ENCODE measurements around the gene TMEM253.
A peak's percentile ranks its signal among the peaks of the same experiment; 100 is the strongest.

Gene TMEM253

DNA sequence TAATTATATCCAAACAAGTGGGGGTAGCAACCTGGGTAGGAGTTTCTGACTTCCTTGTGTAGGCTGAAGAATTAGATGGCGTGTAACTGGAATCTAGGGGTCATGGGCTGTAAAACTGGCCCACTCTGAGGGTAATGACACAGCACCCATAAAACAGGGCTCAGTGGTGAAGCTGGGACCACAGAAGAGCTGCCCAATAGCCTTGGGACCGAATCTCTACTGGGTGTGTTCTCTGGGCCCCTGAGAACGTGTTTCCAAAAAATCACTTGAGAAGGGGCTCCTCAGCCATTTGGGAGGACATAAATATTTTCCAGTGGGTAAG lies 39.6 kb upstream of the TMEM253 start:
- no peak overlapping the region for H3K9ac ChIP-seq (ENCODE audit: low read depth, low read length)
- H3K27ac ChIP-seq (ENCODE audit: low read length), result no peak overlapping the region
- no peaks in the 10 kb centered on the region for H3K36me3 ChIP-seq (ENCODE audit: insufficient read depth, low read depth, low read length)
- H3K9me3 ChIP-seq (ENCODE audit: insufficient read depth, low read depth, low read length), result no peaks in the 10 kb centered on the region
- H3K4me1 ChIP-seq (ENCODE audit: insufficient read depth, low read length), result peaks cover 8% of the 10 kb centered on the region; the same call in 1 of the 2 replicates
- H3K27me3 ChIP-seq (ENCODE audit: insufficient read depth, low read length), result no peaks in the 10 kb centered on the region
- H3K4me3 ChIP-seq (ENCODE audit: low read length), result no peak overlapping the region

DNA sequence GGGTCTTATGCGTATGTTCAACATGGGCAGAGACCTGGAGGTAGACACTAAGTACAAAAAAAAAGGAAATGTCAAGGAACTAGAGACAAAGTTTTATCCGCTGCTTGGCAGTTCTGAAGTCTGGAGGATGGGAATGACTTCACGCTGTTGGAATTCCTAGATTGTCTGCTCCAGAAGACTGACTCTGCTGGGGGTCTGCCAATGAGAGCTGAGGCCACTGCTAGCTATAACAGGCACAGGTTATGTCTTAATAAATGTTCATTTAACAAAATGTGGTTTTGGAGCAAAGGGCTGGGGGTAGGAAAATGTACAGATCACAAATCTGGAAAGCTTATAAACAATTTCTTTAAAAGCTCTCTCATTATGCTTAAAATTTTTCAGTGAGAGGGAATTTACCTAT lies 37.4 kb upstream of the TMEM253 start:
- Histone ChIP-seq H3K9ac (ENCODE audit: low read depth, low read length) (no peak overlapping the region), H3K36me3 (ENCODE audit: insufficient read depth, low read depth, low read length) (no peaks in the 10 kb centered on the region), H3K27me3 (ENCODE audit: insufficient read depth, low read length) (peaks cover 12% of the 10 kb centered on the region), H3K4me3 (ENCODE audit: low read length) (no peak overlapping the region), H3K4me1 (ENCODE audit: insufficient read depth, low read length) (peaks cover 11% of the 10 kb centered on the region; the same call in 1 of the 2 replicates), H3K27ac (ENCODE audit: low read length) (no peak overlapping the region), H3K9me3 (ENCODE audit: insufficient read depth, low read depth, low read length) (no peaks in the 10 kb centered on the region)

DNA sequence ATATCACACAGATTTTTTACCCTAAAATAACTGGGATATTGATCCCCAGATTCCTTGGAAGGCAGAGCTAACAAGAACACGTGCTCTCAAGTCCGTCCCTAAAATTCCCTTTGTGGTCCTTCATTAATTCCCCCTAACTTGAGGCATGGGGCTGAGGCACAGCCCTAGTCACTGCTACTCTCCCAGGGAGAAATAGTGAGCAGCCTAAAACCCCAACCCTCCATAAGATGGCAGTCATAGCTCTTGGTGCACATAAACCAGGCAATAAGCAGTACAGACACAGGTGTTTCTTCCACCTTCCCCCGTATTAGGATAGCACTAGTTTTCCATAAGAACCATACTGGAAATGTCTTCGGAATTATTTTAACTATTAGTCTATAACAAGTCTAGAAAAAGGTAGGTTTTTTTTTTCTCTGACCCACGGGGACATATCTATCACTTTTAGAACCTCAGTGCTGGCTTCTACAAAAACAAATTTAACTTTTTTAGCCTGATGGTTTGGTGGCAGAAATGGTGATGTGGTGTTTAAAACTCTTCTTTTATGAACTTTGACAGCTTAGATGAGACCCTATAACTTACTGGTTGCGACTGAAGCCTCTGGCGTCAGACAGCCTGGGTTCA lies 33.9 kb upstream of the TMEM253 start:
- no peak overlapping the region for H3K27ac ChIP-seq (ENCODE audit: low read length)
- no peak overlapping the region for H3K4me3 ChIP-seq (ENCODE audit: low read length)
- H3K9ac ChIP-seq (ENCODE audit: low read depth, low read length), result no peak overlapping the region
- H3K36me3 ChIP-seq (ENCODE audit: insufficient read depth, low read depth, low read length), result no peaks in the 10 kb centered on the region
- no peaks in the 10 kb centered on the region for H3K9me3 ChIP-seq (ENCODE audit: insufficient read depth, low read depth, low read length)
- H3K4me1 ChIP-seq (ENCODE audit: insufficient read depth, low read length), result peaks cover 11% of the 10 kb centered on the region; the same call in 1 of the 2 replicates
- H3K27me3 ChIP-seq (ENCODE audit: insufficient read depth, low read length), result peaks cover 21% of the 10 kb centered on the region

DNA sequence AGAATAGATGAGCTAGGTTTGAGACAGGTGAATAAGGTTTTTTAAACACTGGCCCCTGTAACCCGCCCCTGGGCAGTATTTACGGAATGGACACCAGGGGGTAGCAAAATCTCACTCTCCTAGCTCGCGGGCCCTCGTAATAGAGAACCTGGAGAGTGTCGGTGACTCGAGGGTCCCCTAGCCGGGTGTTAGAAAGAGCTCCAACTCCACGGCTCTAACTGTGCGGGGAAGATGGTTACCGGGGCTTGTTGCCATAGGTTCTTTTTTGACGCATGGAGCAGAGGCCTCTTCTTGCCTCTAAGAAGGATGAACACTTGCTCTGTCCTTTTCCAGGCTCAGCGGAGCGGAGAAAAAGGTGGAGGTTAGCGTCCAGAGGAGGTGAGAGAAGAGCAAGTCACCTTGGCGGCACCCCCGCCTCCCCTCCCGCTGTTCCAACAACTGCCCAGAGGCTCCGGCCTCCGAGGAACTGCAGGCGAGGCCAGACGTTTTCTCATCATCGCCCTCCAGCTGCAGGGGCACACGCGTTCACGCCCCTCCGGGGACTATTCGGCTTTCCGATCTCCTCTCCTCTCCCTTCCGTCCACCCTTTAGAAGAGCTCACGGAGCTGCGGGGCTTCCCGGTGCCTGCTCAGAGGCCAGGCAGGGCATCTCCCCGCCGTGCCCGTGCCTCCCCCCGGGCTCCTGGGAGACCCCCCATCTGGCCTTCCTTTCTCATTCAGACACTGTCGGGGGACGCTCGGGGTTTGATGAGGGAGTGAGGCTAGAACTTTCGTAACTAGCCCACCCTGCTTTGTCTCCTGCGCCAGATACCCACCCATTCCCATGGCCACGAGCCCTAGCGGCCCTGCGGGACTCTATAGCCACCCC lies 32.1 kb upstream of the TMEM253 start:
- Histone ChIP-seq H3K9me3 (ENCODE audit: insufficient read depth, low read depth, low read length) (no peaks in the 10 kb centered on the region), H3K4me3 (ENCODE audit: low read length) (peak overlapping the region; percentile 94), H3K36me3 (ENCODE audit: insufficient read depth, low read depth, low read length) (peaks cover 15% of the 10 kb centered on the region), H3K27me3 (ENCODE audit: insufficient read depth, low read length) (peaks cover 21% of the 10 kb centered on the region), H3K4me1 (ENCODE audit: insufficient read depth, low read length) (peaks cover 10% of the 10 kb centered on the region), H3K9ac (ENCODE audit: low read depth, low read length) (peak overlapping the region; percentile 94; the same call in 1 of the 2 replicates), H3K27ac (ENCODE audit: low read length) (peak overlapping the region; percentile 76)

DNA sequence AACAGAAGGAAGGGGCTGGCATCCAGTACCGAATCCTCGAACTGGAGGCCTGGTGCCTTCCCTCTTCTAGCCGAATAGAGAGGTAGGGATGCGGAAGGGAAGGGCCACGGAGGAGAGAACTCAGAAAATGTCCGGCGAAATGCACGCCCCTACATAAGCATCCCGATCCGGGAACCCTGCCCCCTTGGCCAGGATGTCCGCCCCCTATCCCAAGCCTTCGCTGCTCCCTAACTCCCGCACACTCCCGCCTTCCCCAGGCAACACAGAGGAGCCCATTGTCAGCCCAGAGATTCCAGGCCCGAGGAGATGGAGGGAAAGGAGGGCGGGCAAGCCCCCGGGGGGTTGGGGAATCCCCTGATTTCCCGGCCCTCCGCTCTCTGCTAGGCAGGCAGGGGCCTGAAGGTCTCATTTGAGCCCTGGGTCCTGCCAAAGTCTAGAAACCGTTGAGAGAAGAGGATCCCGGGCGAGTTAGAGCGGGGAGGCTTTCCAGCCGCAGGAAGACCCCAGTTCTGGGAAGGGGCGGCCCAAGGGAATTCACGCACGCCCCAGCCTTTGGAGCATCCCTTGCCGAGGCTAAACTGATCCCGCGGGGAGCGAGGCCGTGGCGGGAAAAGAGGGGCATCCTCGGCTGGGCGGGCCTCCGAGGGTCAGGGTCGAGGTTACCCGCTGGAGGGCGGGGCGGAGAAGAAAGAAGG lies 31.3 kb upstream of the TMEM253 start:
- Histone ChIP-seq H3K9me3 (ENCODE audit: insufficient read depth, low read depth, low read length) (no peaks in the 10 kb centered on the region), H3K36me3 (ENCODE audit: insufficient read depth, low read depth, low read length) (peaks cover 23% of the 10 kb centered on the region), H3K27me3 (ENCODE audit: insufficient read depth, low read length) (peaks cover 21% of the 10 kb centered on the region), H3K27ac (ENCODE audit: low read length) (peak overlapping the region; percentile 76), H3K9ac (ENCODE audit: low read depth, low read length) (peak overlapping the region; percentile 94; the same call in 1 of the 2 replicates), H3K4me3 (ENCODE audit: low read length) (peak overlapping the region; percentile 94), H3K4me1 (ENCODE audit: insufficient read depth, low read length) (peaks cover 8% of the 10 kb centered on the region)

DNA sequence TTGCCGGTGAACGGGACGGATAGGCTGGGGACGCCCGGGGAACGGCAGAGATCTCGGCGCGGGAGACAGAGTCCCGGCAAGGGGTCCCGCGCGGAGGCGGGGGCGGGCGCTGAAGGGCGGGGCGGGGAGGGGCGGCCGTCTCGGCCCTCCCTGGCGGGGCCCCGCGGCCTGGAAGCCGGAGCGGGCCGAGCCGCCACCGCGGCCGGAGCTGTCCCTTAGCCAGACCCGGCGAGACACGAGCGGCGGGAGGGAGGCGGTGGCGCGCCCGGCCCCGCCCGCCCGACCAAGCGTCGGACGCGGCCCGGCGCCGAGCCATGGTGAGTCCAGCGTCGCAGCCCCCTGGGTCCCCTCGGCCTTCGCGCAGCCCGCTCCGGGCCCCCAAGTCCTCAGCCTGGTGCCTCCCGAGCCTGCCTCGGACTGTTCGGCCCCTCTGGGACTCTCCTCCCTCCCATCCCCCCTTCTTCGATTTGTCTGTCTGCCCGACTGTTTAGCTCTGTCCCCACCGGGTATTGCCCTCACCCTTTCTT lies 30.7 kb upstream of the TMEM253 start, which contains the start of gene ARHGEF40:
TSS of gene ARHGEF40 (plus strand) at position 222 of the 527 bp plus-strand sequence. CDS start at position 315, 93 bp downstream.
- Histone ChIP-seq H3K36me3 (ENCODE audit: insufficient read depth, low read depth, low read length) (peaks cover 29% of the 10 kb centered on the region), H3K9me3 (ENCODE audit: insufficient read depth, low read depth, low read length) (no peaks in the 10 kb centered on the region), H3K4me3 (ENCODE audit: low read length) (peak within 1 kb of the TSS; percentile 94), H3K9ac (ENCODE audit: low read depth, low read length) (peak within 1 kb of the TSS; percentile 94), H3K27ac (ENCODE audit: low read length) (peak within 1 kb of the TSS; percentile 80), H3K27me3 (ENCODE audit: insufficient read depth, low read length) (peaks cover 21% of the 10 kb centered on the region), H3K4me1 (ENCODE audit: insufficient read depth, low read length) (peaks cover 8% of the 10 kb centered on the region)

DNA sequence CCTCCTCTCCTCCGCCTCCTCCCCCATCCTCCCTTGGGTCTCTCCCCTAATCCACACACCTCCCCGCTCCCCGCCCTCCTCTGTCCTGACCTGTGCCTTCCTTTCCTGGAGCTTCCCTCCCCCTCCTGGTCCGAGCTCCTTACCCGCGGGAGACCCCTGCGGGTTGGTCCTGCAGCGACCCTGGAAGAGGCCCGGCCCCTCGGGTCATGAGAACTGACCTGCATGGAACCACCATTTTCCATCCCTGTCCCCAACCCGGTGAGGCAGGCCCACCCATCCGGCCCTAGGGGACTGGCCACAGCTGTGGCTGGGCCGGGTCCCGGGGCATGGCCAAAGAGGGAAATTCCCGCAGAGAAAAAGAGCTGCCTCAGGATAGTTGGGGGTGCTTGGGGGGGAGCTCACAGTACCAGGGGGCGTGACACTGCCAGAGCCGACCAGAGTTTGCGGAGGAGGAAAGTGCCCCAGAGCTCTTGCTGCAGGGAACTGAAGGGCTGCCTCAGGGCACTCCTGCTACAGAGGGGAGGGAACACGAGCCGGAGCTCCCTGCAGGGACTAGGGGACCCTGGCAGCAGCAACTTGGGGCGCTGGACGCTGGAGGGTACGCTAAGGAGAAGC lies 30.1 kb upstream of the TMEM253 start:
- peak overlapping the region; percentile 94 for H3K9ac ChIP-seq (ENCODE audit: low read depth, low read length)
- peak overlapping the region; percentile 80 for H3K27ac ChIP-seq (ENCODE audit: low read length)
- no peaks in the 10 kb centered on the region for H3K9me3 ChIP-seq (ENCODE audit: insufficient read depth, low read depth, low read length)
- peaks cover 21% of the 10 kb centered on the region for H3K27me3 ChIP-seq (ENCODE audit: insufficient read depth, low read length)
- H3K36me3 ChIP-seq (ENCODE audit: insufficient read depth, low read depth, low read length), result peaks cover 35% of the 10 kb centered on the region
- H3K4me3 ChIP-seq (ENCODE audit: low read length), result peak overlapping the region; percentile 94
- peaks cover 8% of the 10 kb centered on the region for H3K4me1 ChIP-seq (ENCODE audit: insufficient read depth, low read length)

DNA sequence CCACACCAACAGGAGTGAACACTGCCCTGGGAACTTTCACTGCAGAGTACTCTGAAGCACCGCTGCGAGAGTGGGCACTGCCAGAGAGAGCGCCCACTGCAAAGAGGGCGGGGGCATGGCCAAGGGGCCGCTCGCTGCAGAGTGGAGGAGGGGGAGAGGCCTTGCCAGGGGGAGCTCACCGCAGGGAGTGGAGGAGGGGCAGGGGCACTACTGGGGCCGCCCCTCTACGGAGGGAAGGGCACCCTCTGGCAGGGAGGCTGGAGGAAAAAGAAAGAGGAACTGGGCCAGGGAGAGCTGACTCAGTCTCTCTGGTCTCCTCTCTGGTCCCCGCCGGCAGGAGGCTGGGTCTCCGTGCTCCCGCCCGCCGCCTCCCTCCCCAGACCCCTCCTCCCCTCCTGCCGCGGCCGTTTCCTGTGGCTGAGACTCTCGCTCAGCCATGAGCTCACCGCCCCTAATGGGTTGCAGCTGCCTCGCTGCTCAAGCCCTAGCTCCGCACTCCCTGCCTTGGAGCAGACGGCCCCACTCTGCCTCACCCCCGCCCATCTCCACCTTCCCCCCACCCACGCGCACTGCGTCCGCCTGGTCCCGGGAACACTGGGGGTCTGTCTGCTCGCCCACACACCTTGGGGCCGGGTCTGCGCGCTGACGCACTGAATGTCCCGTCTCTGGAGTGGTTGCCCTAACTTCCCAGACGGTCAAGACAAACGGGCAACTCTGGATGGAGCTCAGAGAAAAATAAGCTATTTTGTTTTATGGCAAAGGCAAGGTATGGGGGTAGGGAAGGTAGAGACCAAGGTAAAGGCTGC lies 29.4 kb upstream of the TMEM253 start:
- Histone ChIP-seq H3K36me3 (ENCODE audit: insufficient read depth, low read depth, low read length) (peaks cover 42% of the 10 kb centered on the region), H3K4me3 (ENCODE audit: low read length) (peak overlapping the region; percentile 94), H3K9me3 (ENCODE audit: insufficient read depth, low read depth, low read length) (no peaks in the 10 kb centered on the region), H3K27ac (ENCODE audit: low read length) (peak overlapping the region; percentile 80), H3K9ac (ENCODE audit: low read depth, low read length) (peak overlapping the region; percentile 94), H3K27me3 (ENCODE audit: insufficient read depth, low read length) (peaks cover 21% of the 10 kb centered on the region), H3K4me1 (ENCODE audit: insufficient read depth, low read length) (peaks cover 8% of the 10 kb centered on the region)

DNA sequence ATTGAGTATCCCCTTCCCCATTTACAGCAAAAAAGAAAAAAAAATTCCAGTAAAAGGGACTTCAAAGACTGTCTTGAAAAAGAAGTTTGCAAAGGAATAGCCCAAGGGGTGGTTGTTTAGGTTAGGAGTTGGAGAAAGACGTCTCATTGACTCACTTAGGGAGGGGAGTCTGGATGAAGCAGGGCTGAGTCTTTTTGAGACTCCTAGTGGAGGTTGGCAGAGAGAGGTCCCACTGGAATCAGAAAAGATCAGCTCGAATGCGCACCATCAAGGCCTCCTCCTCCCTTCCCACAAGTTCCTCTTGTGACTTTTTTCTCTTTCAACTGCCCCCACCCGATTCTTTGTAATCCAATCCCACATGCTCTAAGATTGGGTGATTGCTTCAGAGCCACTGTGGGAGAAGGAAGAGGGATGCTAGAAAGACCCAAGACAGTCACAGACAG lies 28.8 kb upstream of the TMEM253 start:
- Histone ChIP-seq H3K36me3 (ENCODE audit: insufficient read depth, low read depth, low read length) (peaks cover 48% of the 10 kb centered on the region), H3K4me1 (ENCODE audit: insufficient read depth, low read length) (peaks cover 8% of the 10 kb centered on the region), H3K27me3 (ENCODE audit: insufficient read depth, low read length) (peaks cover 21% of the 10 kb centered on the region), H3K4me3 (ENCODE audit: low read length) (peak overlapping the region; percentile 94), H3K27ac (ENCODE audit: low read length) (peak overlapping the region; percentile 80), H3K9ac (ENCODE audit: low read depth, low read length) (peak overlapping the region; percentile 94; the same call in 1 of the 2 replicates), H3K9me3 (ENCODE audit: insufficient read depth, low read depth, low read length) (no peaks in the 10 kb centered on the region)

DNA sequence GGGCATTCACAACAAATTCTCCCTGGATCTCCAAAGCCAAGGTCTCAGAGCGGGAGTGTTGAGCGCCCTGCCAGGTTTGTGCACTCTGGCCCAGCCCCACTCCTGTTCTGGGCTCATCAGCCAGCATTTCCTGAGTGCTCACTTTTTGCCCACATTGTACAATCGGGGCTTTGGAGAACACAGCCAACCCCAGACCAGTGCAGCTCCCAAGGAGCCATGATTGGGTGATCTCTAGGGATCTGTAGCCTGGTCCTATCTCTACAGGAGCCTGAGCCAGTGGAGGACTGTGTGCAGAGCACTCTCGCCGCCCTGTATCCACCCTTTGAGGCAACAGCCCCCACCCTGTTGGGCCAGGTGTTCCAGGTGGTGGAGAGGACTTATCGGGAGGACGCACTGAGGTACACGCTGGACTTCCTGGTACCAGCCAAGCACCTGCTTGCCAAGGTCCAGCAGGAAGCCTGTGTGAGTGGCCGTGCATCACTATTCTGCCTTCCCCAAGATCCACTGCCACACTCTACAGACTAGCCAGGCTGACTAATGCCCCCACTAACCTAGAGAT lies 28.0 kb upstream of the TMEM253 start:
- Histone ChIP-seq H3K36me3 (ENCODE audit: insufficient read depth, low read depth, low read length) (peaks cover 55% of the 10 kb centered on the region), H3K27ac (ENCODE audit: low read length) (no peak overlapping the region), H3K9ac (ENCODE audit: low read depth, low read length) (peak overlapping the region; percentile 94; the same call in 1 of the 2 replicates), H3K9me3 (ENCODE audit: insufficient read depth, low read depth, low read length) (no peaks in the 10 kb centered on the region), H3K4me3 (ENCODE audit: low read length) (peak overlapping the region; percentile 94; the same call in 1 of the 2 replicates), H3K27me3 (ENCODE audit: insufficient read depth, low read length) (peaks cover 13% of the 10 kb centered on the region), H3K4me1 (ENCODE audit: insufficient read depth, low read length) (peaks cover 8% of the 10 kb centered on the region)

All from iPS-20b (cell line).